ENCODE measurements around the gene LRTM2. TPM values are rescaled to one million over a fixed set of nuclear protein-coding genes. Genes with fewer than 3 reads are reported as not detected.

Gene LRTM2
- total and polyA plus RNA-seq, 4 donors: not detected

DNA sequence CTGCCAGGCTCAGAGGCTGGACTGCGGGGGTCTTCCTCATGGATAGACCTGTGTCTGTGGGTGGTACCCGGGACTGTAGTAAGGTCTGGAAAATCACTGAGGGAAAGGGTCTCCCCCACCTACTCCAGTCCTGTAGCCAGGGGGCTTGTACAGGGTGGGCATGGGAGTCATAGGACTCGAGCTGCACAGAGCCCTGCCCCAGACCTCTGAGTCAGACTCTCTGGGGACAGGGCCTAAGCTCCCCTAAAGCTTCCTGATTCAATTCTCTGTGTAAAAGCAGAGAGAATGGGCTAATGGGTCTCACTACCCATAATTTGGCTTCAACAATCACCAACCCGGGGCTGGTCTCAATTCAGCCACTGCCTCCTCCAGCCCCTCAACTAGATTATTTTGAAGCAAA lies 27.0 kb downstream of the LRTM2 start (continued):
- TF ChIP-seq, protein P1, sequence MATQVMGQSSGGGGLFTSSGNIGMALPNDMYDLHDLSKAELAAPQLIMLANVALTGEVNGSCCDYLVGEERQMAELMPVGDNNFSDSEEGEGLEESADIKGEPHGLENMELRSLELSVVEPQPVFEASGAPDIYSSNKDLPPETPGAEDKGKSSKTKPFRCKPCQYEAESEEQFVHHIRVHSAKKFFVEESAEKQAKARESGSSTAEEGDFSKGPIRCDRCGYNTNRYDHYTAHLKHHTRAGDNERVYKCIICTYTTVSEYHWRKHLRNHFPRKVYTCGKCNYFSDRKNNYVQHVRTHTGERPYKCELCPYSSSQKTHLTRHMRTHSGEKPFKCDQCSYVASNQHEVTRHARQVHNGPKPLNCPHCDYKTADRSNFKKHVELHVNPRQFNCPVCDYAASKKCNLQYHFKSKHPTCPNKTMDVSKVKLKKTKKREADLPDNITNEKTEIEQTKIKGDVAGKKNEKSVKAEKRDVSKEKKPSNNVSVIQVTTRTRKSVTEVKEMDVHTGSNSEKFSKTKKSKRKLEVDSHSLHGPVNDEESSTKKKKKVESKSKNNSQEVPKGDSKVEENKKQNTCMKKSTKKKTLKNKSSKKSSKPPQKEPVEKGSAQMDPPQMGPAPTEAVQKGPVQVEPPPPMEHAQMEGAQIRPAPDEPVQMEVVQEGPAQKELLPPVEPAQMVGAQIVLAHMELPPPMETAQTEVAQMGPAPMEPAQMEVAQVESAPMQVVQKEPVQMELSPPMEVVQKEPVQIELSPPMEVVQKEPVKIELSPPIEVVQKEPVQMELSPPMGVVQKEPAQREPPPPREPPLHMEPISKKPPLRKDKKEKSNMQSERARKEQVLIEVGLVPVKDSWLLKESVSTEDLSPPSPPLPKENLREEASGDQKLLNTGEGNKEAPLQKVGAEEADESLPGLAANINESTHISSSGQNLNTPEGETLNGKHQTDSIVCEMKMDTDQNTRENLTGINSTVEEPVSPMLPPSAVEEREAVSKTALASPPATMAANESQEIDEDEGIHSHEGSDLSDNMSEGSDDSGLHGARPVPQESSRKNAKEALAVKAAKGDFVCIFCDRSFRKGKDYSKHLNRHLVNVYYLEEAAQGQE (IDR thresholded peaks at IDR 0.05): no peak
- TF ChIP-seq YY1 (IDR thresholded peaks at IDR 0.05) (no peak), TAF1 (conservative IDR thresholded peaks at IDR 0.05) (no peak), GABPA (IDR thresholded peaks at IDR 0.05 in 1 of 2, conservative IDR thresholded peaks at IDR 0.05 in 1 of 2) (no peak), EGR1 (IDR thresholded peaks at IDR 0.05; ENCODE audit: low read depth in 2 of 2) (no peak), RXRA (IDR thresholded peaks at IDR 0.05) (no peak)
- TF ChIP-seq, protein P2, sequence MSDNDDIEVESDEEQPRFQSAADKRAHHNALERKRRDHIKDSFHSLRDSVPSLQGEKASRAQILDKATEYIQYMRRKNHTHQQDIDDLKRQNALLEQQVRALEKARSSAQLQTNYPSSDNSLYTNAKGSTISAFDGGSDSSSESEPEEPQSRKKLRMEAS (IDR thresholded peaks at IDR 0.05): no peak
- TF ChIP-seq, protein P3, sequence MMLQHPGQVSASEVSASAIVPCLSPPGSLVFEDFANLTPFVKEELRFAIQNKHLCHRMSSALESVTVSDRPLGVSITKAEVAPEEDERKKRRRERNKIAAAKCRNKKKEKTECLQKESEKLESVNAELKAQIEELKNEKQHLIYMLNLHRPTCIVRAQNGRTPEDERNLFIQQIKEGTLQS (IDR thresholded peaks at IDR 0.05): no peak

DNA sequence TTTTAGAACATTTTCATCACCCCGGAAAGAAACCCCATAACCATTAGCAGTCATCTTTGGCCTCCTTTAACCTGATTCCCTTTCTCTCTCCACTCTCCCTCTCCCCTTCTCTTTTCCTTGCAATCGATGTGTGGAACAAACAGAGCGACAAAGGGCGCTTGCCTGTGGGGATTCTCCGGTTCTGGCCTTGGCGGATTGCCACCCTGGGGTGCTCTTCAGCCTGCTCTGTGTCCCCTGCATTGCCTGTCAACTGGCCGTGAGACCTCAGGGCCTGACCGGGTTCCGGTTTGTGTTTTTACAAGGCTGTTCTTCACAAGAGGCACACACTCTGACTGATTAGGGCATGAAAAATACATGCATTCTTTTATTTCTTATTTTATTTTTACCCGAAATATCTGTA lies 27.8 kb downstream of the LRTM2 start:
- DNase-seq (ENCODE audit: low spot score): no peak
- Histone ChIP-seq H3K9ac (ENCODE audit: low read depth in 1 of 2, low read length in 2 of 2) (no peak overlapping the region), H3K27ac (ENCODE audit: low read depth in 1 of 2, low read length in 2 of 2) (no peak overlapping the region), H3K36me3 (ENCODE audit: control insufficient read depth in 4 of 4, insufficient read depth in 3 of 4, low read depth in 1 of 4, low read length in 3 of 4) (no peaks in the 10 kb centered on the region), H3K4me1 (ENCODE audit: control insufficient read depth in 4 of 4, insufficient read depth in 4 of 4, low read length in 3 of 4) (no peaks in the 10 kb centered on the region), H3K9me3 (ENCODE audit: control insufficient read depth in 4 of 4, low read length in 3 of 4) (no peaks in the 10 kb centered on the region), H3K27me3 (ENCODE audit: control insufficient read depth in 4 of 4, insufficient read depth in 4 of 4, low read length in 3 of 4) (no peaks in the 10 kb centered on the region), H3K4me3 (ENCODE audit: low read depth in 1 of 3, low read length in 3 of 3) (no peak overlapping the region)
- 77% methylated on average over 10 of the region's 10 CpGs for WGBS
- TF ChIP-seq NR2F2 (IDR thresholded peaks at IDR 0.05) (no peak), JUND (IDR thresholded peaks at IDR 0.05) (no peak), FOXA1 (IDR thresholded peaks at IDR 0.05) (no peak), TAF1 (conservative IDR thresholded peaks at IDR 0.05) (no peak), EGR1 (IDR thresholded peaks at IDR 0.05; ENCODE audit: low read depth in 2 of 2) (no peak)

DNA sequence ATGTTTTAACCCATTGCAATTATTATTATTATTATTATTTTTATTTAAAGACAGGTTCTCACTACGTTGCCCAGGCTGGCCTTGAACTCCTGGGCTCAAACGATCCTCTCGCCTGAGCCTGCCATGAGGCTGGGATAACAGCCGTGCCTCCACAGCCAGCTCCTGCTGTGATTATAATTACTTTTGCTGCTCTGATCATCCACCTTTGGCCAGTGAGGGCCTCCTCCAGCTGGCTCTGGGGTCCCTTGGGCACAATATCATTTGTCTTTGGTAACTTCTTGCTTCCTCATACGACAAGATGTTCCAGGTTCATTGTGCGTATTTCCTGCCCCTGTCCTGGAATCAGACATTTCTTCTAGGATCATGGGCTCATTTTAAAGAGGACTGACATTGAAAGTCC lies 28.4 kb downstream of the LRTM2 start:
- H3K9me3 ChIP-seq (ENCODE audit: control insufficient read depth in 4 of 4, low read length in 3 of 4): no peaks in the 10 kb centered on the region
- H3K27ac ChIP-seq (ENCODE audit: low read depth in 1 of 2, low read length in 2 of 2): no peak overlapping the region
- no peaks in the 10 kb centered on the region for H3K4me1 ChIP-seq (ENCODE audit: control insufficient read depth in 4 of 4, insufficient read depth in 4 of 4, low read length in 3 of 4)
- H3K27me3 ChIP-seq (ENCODE audit: control insufficient read depth in 4 of 4, insufficient read depth in 4 of 4, low read length in 3 of 4): no peaks in the 10 kb centered on the region
- no peak overlapping the region for H3K4me3 ChIP-seq (ENCODE audit: low read depth in 1 of 3, low read length in 3 of 3)
- no peaks in the 10 kb centered on the region for H3K36me3 ChIP-seq (ENCODE audit: control insufficient read depth in 4 of 4, insufficient read depth in 3 of 4, low read depth in 1 of 4, low read length in 3 of 4)
- TF ChIP-seq, protein P3 (IDR thresholded peaks at IDR 0.05): no peak
- TF ChIP-seq, protein P4, sequence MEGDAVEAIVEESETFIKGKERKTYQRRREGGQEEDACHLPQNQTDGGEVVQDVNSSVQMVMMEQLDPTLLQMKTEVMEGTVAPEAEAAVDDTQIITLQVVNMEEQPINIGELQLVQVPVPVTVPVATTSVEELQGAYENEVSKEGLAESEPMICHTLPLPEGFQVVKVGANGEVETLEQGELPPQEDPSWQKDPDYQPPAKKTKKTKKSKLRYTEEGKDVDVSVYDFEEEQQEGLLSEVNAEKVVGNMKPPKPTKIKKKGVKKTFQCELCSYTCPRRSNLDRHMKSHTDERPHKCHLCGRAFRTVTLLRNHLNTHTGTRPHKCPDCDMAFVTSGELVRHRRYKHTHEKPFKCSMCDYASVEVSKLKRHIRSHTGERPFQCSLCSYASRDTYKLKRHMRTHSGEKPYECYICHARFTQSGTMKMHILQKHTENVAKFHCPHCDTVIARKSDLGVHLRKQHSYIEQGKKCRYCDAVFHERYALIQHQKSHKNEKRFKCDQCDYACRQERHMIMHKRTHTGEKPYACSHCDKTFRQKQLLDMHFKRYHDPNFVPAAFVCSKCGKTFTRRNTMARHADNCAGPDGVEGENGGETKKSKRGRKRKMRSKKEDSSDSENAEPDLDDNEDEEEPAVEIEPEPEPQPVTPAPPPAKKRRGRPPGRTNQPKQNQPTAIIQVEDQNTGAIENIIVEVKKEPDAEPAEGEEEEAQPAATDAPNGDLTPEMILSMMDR (IDR thresholded peaks at IDR 0.05; ENCODE audit: low read depth, low read length, missing input control): no peak
- 82% methylated on average over 6 of the region's 6 CpGs for WGBS
- H3K9ac ChIP-seq (ENCODE audit: low read depth in 1 of 2, low read length in 2 of 2): no peak overlapping the region
- no peak for DNase-seq (ENCODE audit: low spot score)

All from liver (tissue), 9 donors.